IPS-18c (cell line): ENCODE measurements around the gene SPG7.

Source experiments
- H3K4me3 ChIP-seq: 2 replicates; pipeline ENCODE4 v1.7.0; 2013; ENCODE audit warnings: low read depth, mild to moderate bottlenecking, low read length, moderate library complexity; ENCODE audit not compliant: insufficient read depth
- H3K9me3 ChIP-seq: one replicate; pipeline ENCODE4 v1.6.1; 2013; ENCODE audit warnings: mild to moderate bottlenecking, low read length, moderate library complexity; ENCODE audit not compliant: control insufficient read depth, insufficient read depth

SPG7 gene

DNA sequence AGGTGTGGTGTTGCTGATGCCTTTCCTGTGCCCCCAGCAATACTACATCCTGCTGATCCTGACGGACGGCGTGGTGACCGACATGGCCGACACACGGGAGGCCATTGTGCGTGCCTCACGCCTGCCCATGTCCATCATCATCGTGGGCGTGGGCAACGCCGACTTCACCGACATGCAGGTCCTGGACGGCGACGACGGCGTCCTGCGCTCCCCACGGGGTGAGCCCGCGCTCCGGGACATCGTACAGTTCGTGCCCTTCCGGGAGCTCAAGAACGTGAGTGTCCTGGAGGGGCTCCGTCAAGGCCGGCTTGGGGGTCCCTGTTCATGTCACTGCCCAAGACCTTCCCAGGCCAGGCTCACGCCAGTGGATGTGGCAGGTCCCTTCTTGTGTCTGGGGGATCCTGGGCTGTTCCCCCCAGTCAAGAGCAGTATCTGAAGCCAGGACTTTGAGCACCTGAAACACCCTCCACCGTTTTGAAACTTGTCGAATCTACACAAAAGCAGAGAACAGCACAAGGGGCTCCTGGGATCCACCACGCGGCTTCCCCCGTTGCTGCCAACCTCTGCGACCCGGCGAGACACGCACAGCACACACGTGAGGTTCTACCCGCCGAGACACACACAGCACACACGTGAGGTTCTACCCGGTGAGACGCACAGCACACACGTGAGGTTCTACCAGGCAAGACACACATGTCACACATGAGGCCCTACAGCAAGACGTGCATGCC lies 87.3 kb downstream of the SPG7 start:
- Histone ChIP-seq H3K9me3 (peaks cover 2% of the 10 kb centered on the region), H3K4me3 (no peak overlapping the region)

DNA sequence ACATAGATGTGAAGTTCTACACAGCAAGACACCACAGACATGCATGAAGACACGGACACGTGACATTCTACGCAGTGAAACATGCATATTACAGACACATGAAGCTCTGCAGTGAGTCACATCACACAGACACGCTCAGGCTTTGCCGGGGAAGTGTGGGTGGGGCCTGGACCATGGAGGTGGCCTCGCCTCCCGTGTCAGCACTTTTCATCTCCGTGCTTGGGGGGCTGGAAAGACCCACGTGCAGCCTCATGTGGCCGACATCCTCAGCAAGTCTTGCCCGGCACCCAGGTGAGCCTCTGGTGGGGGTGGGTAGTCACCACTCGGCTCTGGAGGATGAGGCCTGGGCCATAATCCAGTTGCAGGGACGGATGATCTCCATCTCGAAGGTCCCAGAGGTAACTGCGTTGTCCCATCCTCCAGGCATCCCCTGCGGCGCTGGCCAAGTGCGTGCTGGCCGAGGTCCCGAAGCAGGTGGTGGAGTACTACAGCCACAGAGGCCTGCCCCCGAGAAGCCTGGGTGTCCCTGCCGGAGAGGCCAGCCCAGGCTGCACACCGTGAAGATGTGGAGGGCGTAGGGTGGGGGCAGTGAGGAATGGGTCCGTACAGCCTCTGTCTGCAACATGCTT lies 88.0 kb downstream of the SPG7 start:
- no peak overlapping the region for H3K4me3 ChIP-seq
- H3K9me3 ChIP-seq = peaks cover 2% of the 10 kb centered on the region

DNA sequence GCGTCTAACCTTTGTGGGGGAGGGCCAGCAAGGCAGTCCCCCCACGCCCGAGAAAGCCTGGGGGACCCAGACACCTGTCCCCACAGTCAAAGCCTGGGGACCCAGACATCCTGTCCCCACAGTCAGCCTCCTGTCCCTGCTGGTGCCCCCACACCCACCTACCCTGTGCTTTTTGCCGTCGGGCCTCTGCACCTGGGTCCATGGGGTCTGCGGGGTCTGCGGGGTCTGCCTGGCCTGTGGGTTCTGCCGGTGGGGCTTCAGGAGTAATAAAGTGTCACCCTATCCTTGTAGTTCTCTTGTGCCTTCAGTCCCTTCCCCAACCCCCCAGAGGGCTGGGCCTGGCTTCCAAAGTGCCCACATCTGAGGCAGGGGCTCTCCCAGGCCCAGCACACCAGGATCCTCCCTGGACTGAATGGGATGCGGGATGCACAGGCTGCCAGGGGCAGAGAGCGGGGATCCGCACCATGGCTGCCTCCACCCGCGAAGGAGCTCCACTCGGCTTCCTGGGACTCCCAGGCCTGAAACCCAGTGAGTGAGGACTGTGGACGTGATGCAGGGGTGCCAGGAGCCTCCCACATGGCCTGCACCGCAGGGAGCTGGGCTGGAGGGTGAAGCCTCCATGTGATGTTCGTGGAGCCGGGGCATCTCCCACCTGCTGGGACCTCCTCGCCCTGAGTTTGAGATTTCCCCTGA lies 88.9 kb downstream of the SPG7 start:
- Histone ChIP-seq H3K9me3 (peaks cover 4% of the 10 kb centered on the region), H3K4me3 (no peak overlapping the region)

DNA sequence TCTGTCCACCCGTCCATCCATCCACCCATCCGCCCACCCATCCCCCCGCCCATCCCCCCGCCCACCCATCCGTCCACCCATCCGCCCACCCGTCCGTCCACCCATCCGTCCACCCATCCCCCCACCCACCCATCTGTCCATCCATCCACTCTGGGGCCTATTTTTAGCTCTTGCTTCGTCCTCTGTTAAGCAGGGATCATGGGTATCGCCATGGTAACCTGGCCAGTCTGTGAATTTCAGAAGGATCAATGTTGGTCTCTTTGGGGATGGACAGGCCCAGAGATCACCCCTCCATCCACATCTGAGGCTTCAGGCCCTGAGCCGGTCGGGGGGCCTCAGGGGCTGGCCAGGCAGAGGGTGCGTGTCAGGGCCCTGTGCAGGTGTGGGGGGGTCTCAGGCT lies 90.0 kb downstream of the SPG7 start:
- Histone ChIP-seq H3K4me3 (no peak overlapping the region), H3K9me3 (peaks cover 4% of the 10 kb centered on the region)

DNA sequence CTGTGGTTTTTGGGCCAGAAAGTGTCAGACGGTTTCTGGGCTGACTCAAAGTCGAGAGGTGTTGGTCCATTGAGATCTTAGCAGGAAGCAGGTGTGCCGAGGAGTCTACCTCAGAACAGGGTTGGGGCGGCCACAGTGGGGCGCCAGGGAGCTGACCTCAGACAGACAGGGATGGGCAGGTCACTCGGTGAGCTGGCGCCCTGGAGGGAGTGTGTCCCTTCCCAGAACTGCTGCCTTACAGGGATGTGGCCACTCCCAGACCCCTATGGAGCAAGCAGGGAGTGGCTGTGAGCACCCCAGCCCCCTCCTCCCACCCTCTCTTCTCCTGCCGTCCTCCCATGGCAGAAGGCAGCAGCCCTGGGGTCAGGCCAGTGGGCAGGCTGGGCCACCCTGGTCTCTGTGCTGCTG lies 91.3 kb downstream of the SPG7 start:
- peaks cover 4% of the 10 kb centered on the region for H3K9me3 ChIP-seq
- H3K4me3 ChIP-seq = no peak overlapping the region

DNA sequence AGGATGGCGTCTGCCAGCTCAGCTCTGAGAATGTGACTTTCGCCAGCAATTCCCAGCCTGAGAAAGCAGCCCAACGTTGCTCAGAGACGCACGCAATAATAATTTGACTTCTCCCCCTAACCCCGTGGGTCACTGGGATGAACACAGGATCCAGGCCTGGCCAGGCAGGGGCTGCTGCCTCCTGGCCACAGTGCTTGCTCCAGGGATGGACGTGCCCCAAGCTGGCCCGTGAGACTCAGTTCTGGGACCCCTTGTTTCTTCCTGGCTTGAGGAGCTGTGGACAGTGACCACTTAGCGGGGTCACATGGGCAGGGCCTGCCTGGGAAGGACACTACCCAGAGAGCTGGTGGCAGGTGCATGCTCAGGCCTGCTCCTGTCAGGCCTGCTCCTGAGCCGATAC lies 91.7 kb downstream of the SPG7 start:
- H3K4me3 ChIP-seq = no peak overlapping the region
- H3K9me3 ChIP-seq = peaks cover 4% of the 10 kb centered on the region

DNA sequence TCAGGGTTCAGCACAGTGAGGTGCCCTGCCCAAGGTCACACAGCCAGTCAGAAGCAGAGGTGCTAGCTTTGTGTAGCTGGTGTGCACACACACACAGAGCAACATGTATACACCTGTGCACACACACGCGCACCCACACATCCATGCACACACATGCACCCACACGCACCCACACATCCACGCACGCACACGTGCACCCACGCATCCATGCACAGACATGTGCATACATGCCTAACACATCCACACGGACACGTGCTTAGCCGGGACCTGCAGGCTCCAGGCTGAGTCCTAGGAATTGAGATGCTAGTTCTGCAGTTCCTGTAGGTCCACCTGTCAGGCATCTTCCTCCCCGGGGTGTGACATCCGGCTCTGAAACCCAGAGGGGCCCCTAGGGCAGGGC lies 92.2 kb downstream of the SPG7 start:
- peaks cover 2% of the 10 kb centered on the region for H3K9me3 ChIP-seq
- H3K4me3 ChIP-seq = no peak overlapping the region

DNA sequence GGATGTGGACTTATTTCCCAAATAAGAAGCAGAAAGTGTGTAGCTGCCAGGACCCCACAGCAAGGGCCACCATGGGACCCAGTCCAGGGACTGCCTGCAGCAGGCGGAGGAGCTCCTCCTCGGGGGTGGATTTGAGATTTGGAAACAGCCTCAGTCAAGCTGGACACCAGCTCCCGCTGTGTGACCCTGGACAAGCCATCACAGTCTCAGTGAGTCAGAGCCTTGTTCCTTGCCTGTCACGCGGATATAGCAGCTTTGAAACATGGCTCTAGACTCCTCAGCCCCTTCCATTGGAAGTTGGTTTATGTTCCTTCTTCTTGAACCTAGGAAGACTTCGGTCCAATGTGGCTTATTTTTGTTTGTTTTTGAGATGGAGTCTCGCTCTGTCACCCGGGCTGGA lies 92.8 kb downstream of the SPG7 start:
- Histone ChIP-seq H3K9me3 (peaks cover 2% of the 10 kb centered on the region), H3K4me3 (no peak overlapping the region)

DNA sequence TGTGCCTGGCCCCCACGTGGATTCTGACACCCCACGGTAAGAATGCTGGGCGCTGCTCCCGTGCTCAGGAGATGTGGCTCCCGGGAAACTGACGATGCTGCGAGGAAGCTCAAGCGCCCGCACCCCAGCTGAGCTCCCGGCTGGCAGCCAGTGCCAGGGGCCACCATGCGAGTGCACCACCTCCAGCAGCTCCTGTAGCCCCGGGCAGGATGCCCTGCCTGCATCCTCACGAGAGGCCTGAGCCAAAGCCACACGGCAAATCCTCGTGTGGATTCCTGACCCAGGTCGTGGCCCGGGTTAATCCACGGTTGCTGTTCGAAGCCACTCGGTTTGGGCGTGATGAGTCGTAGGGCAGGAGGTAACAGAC lies 93.7 kb downstream of the SPG7 start:
- H3K4me3 ChIP-seq = no peak overlapping the region
- H3K9me3 ChIP-seq = peaks cover 2% of the 10 kb centered on the region

DNA sequence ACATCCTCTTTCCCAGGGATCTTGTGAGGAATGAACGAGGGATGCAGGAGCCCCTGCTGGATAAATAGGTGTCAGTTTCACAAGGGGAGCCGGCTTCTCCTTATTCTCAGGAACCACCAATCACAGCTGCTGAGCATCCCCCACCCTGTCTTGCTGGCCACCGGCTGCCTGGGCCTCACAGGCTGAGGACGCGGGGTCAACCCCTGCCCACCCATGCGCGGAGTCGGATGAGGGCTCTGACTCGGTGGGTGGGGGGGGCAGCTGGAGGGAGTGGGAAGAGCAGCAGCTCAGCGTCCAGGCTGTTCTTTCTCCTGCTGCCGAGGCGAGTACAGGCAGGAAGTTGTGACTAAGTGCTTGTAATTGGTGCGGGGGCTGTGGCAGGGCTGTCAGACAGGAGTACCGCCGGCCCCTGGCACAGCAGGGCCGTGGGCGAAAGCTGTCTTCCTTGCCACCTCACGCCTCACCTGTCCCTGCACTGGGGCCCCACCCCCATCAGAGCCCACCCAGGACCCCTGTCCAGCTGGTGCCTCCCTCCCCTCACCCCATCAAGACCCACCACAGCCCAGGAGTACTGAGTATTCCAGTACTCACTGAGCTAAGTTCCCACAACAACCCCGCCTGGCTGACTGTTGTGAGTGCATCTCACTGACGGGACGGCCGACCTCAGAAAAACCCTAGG lies 94.2 kb downstream of the SPG7 start:
- peaks cover 2% of the 10 kb centered on the region for H3K9me3 ChIP-seq
- H3K4me3 ChIP-seq = no peak overlapping the region

DNA sequence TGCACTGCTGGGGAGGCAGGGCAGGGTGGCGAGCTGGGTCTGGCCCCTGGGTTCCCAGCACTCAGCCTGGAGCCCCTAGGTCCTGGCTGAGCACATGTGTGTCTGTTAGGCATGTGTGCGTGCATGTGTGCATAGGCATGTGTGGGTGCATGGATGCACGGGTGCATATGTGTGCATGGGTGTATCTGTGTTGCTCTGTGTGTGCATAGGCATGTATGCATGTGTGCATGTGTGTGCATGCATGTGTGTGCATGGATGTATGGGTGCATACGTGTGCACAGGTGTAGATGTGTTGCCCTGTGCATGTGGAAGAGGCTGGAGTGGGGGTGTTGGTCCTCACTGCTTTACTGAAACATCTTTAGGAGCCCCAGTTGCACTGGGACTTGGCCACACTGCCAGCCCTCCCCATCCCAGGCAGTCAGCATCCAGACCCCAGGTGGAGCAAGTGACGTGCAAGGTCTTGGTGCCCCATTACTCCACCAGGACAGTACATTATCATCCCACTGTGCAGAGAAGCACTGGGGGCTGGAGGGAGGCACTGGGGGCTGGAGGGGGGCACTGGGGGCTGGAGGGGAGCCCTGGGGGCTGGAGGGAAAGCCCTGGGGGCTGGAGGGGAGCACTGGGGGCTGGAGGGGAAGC lies 94.9 kb downstream of the SPG7 start:
- Histone ChIP-seq H3K4me3 (no peak overlapping the region), H3K9me3 (peaks cover 2% of the 10 kb centered on the region)

DNA sequence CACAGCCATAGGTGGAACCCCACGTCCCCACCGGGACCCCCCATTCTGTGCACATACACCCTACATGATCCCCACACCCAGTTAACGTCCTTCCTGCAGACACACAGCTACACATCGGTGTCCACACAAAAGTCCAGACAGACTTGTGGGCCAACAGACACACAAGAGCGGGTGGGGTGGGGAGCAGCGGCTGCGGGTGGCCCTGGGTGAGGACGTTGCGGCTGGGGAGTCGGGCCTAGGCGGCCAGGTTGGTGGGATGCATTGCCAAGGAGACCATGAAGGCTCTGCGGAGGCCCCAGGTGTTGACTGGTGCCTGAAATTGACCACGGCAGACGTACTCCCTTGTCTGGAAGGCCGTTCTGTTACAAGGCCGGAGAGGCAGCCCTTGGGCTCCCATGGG lies 96.6 kb downstream of the SPG7 start:
- Histone ChIP-seq H3K9me3 (peaks cover 2% of the 10 kb centered on the region), H3K4me3 (no peak overlapping the region)

DNA sequence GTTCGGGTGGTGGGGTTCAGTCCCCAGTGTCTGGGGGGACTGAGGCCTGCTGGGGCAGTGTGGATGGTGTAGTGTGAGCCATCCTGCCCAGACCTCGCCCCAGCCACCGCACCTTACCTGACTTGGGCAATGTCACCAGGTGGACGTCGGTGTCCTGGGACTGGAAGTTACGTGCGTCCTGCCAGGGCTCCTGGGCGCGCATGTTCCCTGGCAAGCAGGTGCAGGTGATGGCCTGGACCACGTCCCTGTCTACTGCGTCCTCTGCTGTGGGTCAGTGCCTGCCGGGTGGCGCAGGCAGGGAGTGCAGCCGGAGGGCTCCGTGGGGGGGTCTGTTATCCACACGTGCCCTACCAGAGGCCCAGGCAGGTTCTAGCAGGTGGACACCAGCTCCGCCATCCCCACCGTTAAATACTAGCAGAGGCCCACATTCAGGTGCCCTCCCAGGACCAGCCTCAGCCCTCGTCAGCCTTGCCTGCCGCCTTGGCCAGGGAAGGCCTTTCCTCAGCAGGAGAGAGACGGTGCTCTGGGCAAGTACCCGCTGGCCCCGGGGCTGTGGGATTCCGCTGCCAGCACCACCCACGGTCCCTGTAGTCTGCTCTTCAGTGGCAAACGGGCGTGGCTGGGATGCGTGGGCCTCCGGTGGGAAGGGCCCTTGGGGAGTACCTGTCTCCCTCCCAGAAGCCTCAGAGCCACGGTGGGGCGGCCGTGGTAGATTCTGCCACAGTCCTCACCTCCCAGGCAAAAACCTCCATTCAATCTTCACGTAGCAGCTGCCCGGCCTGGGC lies 97.2 kb downstream of the SPG7 start:
- peaks cover 2% of the 10 kb centered on the region for H3K9me3 ChIP-seq
- no peak overlapping the region for H3K4me3 ChIP-seq

DNA sequence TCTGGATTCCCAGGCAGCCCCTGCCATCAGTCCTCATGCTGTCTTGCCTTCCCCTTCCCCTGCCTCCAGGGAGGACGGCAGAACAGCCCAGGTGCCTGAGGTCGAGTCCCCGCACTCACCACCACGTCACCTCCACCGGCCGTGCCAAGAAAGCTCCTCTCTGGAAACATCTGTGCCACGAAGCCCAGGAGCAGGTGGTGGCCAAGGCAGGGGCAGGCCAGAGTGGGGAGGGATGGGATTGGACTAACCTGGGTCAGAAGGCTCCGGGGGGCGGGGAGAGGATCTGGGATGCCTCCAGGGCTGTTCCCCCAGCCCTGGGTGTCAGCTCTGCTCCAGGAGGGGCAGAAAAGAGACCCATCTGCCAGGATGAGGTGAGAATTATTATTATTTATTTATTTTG lies 97.8 kb downstream of the SPG7 start:
- Histone ChIP-seq H3K4me3 (no peak overlapping the region), H3K9me3 (peaks cover 2% of the 10 kb centered on the region)
